Karpas-422 (cell line): ENCODE measurements around the gene ELMOD3. TPM values are rescaled to one million over a fixed set of nuclear protein-coding genes. Genes with fewer than 3 reads are reported as not detected.
A peak's percentile ranks its signal among the peaks of the same experiment; 100 is the strongest.
"Not testable (repeated sequence)": the region's sequence is repeated elsewhere in the genome, so short reads cannot be mapped to it uniquely, and the experiment has no call there.

Source experiments
- DNase-seq: peaks from one replicate; pipeline ENCODE4 v3.0.0-alpha.2; 2015
- H2AFZ ChIP-seq: fragments of 200-600 bp; sonication (generic); 2 replicates; pipeline ENCODE4 v1.6.1; 2014; ENCODE audit warnings: antibody characterized with exemption, low read length, mixed read lengths
- H3K27ac ChIP-seq: fragments of 200-600 bp; sonication (generic); 2 replicates; pipeline ENCODE4 v1.5.1; 2014; ENCODE audit warnings: mild to moderate bottlenecking, low read length, moderate library complexity
- H3K27me3 ChIP-seq: fragments of 200-600 bp; sonication (generic); 2 replicates; pipeline ENCODE4 v1.6.1; 2014; ENCODE audit warnings: low read length, mixed read lengths
- H3K36me3 ChIP-seq: fragments of 200-600 bp; sonication (generic); 2 replicates; pipeline ENCODE4 v1.6.1; 2014; ENCODE audit warnings: low read length, mixed read lengths; ENCODE audit not compliant: insufficient read depth
- H3K4me1 ChIP-seq: fragments of 200-600 bp; sonication (generic); 2 replicates; pipeline ENCODE4 v1.6.1; 2014; ENCODE audit warnings: mild to moderate bottlenecking, low read length, mixed read lengths
- H3K4me2 ChIP-seq: fragments of 200-600 bp; sonication (generic); 2 replicates; pipeline ENCODE4 v1.6.1; 2014; ENCODE audit warnings: low read length, low read depth, mild to moderate bottlenecking; ENCODE audit not compliant: poor library complexity, severe bottlenecking
- H3K4me3 ChIP-seq: fragments of 200-600 bp; sonication (generic); 2 replicates; pipeline ENCODE4 v1.5.1; 2014; ENCODE audit warnings: mild to moderate bottlenecking, antibody characterized with exemption, low read length, mixed read lengths
- H3K79me2 ChIP-seq: fragments of 200-600 bp; sonication (generic); 2 replicates; pipeline ENCODE4 v1.6.1; 2014; ENCODE audit warnings: mild to moderate bottlenecking, low read length, mixed read lengths
- H3K9ac ChIP-seq: fragments of 200-600 bp; sonication (generic); 2 replicates; pipeline ENCODE4 v1.6.0; 2014; ENCODE audit warnings: low read length
- H3K9me2 ChIP-seq: fragments of 200-600 bp; sonication (generic), shearing (Covaris generic); replicated peaks from 2 replicates; pipeline ENCODE4 v1.6.0; 2014; ENCODE audit warnings: mild to moderate bottlenecking, low read length, moderate library complexity; ENCODE audit not compliant: insufficient read depth
- H3K9me3 ChIP-seq: fragments of 300-700, 200-600 bp; sonication (generic); 2 replicates; pipeline ENCODE4 v1.6.1; 2014; ENCODE audit warnings: low read length, mixed read lengths
- H4K20me1 ChIP-seq: fragments of 200-600 bp; sonication (generic); 2 replicates; pipeline ENCODE4 v1.6.1; 2014; ENCODE audit warnings: mild to moderate bottlenecking, antibody characterized with exemption, low read length, low read depth; ENCODE audit not compliant: insufficient read depth
- small RNA-seq: library from RNA; depleted of rRNA; stranded (forward); fragments of <200 nt; gene quantifications from one replicate; pipeline ENCODE3, GENCODE V24; 2014
- total RNA-seq: library from RNA; depleted of rRNA; stranded (reverse); fragments of >200 nt; shearing (Covaris generic); gene quantifications from 2 replicates; pipeline ENCODE4 v1.2.3, GENCODE V29; 2014; ENCODE audit warnings: low replicate concordance; rRNA removed

The ELMOD3 gene
- total RNA-seq, 1 experiment from 2014 or later = 18.6 TPM

DNA sequence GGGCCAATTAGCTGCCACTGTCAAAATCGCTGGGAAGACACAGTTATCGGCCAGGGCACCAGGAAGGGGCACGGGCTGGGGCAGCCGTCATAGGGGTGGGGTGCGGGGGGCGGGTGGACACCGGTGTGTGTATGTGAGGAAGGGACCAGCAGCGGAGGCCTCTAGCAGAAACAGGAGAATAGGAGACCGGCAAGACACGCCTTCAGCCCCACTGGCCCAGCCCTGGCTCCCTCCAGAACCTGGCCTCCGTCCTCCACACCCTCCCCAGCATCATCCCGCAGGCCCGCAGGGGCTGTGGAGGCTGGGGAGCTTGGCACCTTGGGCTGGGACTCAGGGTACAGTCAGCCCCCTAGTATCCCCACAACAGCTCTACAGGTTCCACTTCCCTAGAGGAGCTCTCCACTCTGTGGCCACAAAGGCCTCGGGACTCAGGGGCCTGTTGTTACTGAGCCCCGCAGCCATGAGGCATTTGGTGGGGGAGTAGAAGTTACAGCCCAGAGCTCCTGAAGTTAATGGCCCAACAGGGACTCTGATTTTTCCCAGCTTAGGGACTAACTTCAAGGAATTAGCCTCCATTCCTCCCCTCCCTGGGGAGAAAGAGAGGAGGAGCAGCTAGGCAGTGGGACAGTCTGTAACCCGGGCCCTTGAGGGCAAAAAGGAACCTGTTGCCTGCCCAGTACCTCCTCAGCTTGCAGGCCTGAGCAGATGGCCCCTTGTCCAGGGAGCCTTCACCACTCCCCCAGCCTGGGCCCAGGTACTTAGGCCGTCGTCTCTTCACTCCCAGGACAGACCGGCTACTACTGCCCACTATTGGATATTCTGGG is 83.8 kb downstream of the ELMOD3 start:
- Histone ChIP-seq H3K79me2 (no peaks in the 10 kb centered on the region), H3K27ac (peak overlapping the region; percentile 57; the same call in 1 of the 2 replicates), H3K9me2 (no peaks in the 10 kb centered on the region), H3K9ac (peak overlapping the region; percentile 85), H3K9me3 (no peaks in the 10 kb centered on the region), H3K27me3 (no peaks in the 10 kb centered on the region), H3K36me3 (no peaks in the 10 kb centered on the region), H4K20me1 (no peaks in the 10 kb centered on the region), H2AFZ (peak overlapping the region; percentile 68), H3K4me2 (peak overlapping the region; percentile 78), H3K4me1 (peaks cover 40% of the 10 kb centered on the region), H3K4me3 (peak overlapping the region; percentile 72)
- peak; percentile 63 for DNase-seq

GRCh38 chr2:85439025-85439472 is 84.5 kb downstream of the ELMOD3 start:
- no peaks in the 10 kb centered on the region for H4K20me1 ChIP-seq
- peak overlapping the region; percentile 78 for H3K4me2 ChIP-seq
- H3K36me3 ChIP-seq = no peaks in the 10 kb centered on the region
- peak overlapping the region; percentile 85 for H3K9ac ChIP-seq
- no peaks in the 10 kb centered on the region for H3K9me2 ChIP-seq
- DNase-seq = no peak
- H3K9me3 ChIP-seq = no peaks in the 10 kb centered on the region
- H3K79me2 ChIP-seq = no peaks in the 10 kb centered on the region
- no peaks in the 10 kb centered on the region for H3K27me3 ChIP-seq
- H3K27ac ChIP-seq = no peak overlapping the region
- H3K4me1 ChIP-seq = peaks cover 40% of the 10 kb centered on the region
- H2AFZ ChIP-seq = no peak overlapping the region
- H3K4me3 ChIP-seq = peak overlapping the region; percentile 72; the same call in 1 of the 2 replicates

DNA sequence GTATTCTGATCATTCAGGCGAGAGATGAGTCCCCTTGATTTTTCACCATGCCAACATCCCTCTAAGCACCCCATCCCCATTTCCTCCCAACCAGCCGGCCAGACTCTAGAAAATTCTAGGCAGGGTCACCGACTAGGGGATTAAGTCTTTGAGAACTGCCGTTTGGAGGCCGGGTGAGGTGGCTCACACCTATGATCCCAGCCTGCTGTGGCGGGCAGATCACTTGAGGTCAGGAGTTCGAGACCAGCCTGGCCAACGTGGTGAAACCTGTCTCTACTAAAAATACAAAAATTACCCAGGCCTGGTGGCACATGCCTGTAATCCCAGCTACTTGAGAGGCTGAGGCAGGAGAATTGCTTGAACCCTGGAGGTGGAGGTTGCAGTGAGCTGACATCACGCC is 85.0 kb downstream of the ELMOD3 start:
- H3K9ac ChIP-seq, H3K4me3 ChIP-seq, H4K20me1 ChIP-seq, H3K79me2 ChIP-seq, H3K36me3 ChIP-seq, H2AFZ ChIP-seq, H3K9me3 ChIP-seq, H3K27ac ChIP-seq, H3K27me3 ChIP-seq, H3K9me2 ChIP-seq, DNase-seq, H3K4me2 ChIP-seq: not testable (repeated sequence)
- peaks cover 40% of the 10 kb centered on the region for H3K4me1 ChIP-seq

GRCh38 chr2:85439986-85440385 is 85.4 kb downstream of the ELMOD3 start:
- Histone ChIP-seq H3K79me2 (no peaks in the 10 kb centered on the region), H3K4me3 (no peak overlapping the region), H3K9ac (no peak overlapping the region), H3K4me2 (no peak overlapping the region), H3K36me3 (no peaks in the 10 kb centered on the region), H3K9me2 (no peaks in the 10 kb centered on the region), H4K20me1 (no peaks in the 10 kb centered on the region), H3K4me1 (peaks cover 40% of the 10 kb centered on the region), H3K9me3 (no peaks in the 10 kb centered on the region), H2AFZ (no peak overlapping the region), H3K27ac (no peak overlapping the region), H3K27me3 (no peaks in the 10 kb centered on the region)
- no peak for DNase-seq

GRCh38 chr2:85440729-85441128 is 86.2 kb downstream of the ELMOD3 start:
- no peak for DNase-seq
- Histone ChIP-seq H3K36me3 (no peaks in the 10 kb centered on the region), H3K9me2 (no peaks in the 10 kb centered on the region), H2AFZ (no peak overlapping the region), H3K27ac (no peak overlapping the region), H3K27me3 (no peaks in the 10 kb centered on the region), H4K20me1 (no peaks in the 10 kb centered on the region), H3K4me1 (peaks cover 32% of the 10 kb centered on the region), H3K9ac (no peak overlapping the region), H3K4me2 (no peak overlapping the region), H3K9me3 (no peaks in the 10 kb centered on the region), H3K79me2 (no peaks in the 10 kb centered on the region), H3K4me3 (no peak overlapping the region)

Small RNAs within 50 kb of the gene (small RNA-seq; reads per million reads assigned to genes)
- not detected for gene AC062037.1
- gene AC062037.2 = not detected
- not detected for gene RF00019
- gene RN7SL113P = not detected

Other genes with a start within 250 kb of the ELMOD3 start
- gene TCF7L1, start 221.4 kb upstream of the ELMOD3 start, total RNA-seq = not detected in 2 replicates
- gene TGOLN2, start 26.8 kb upstream of the ELMOD3 start, total RNA-seq = 130 and 150 TPM in 2 replicates
- 21.6 and 23.0 TPM in 2 replicates for gene RETSAT, start 241 bp upstream of the ELMOD3 start, total RNA-seq
- gene CAPG, start 55.6 kb downstream of the ELMOD3 start, total RNA-seq = 0.63 and 7.4 TPM in 2 replicates
- 0.32 and 0.37 TPM in 2 replicates for gene SH2D6, start 63.9 kb downstream of the ELMOD3 start, total RNA-seq
- 324 and 544 TPM in 2 replicates for gene MAT2A, start 184.4 kb downstream of the ELMOD3 start, total RNA-seq
- gene GGCX, start 206.7 kb downstream of the ELMOD3 start, total RNA-seq = 31.6 and 47.0 TPM in 2 replicates
- 122 and 141 TPM in 2 replicates for gene VAMP8, start 222.8 kb downstream of the ELMOD3 start, total RNA-seq
- 0.29 TPM in 1 of 2 replicates, not detected in the other for gene VAMP5, start 229.7 kb downstream of the ELMOD3 start, total RNA-seq
- gene RNF181, start 241.0 kb downstream of the ELMOD3 start, total RNA-seq = 332 and 398 TPM in 2 replicates
- gene TMEM150A, start 247.9 kb downstream of the ELMOD3 start, total RNA-seq = 13.3 and 17.2 TPM in 2 replicates